Measurements from ENCODE around the gene VSTM4. TPM values are rescaled to one million over a fixed set of nuclear protein-coding genes. Genes with fewer than 3 reads are reported as not detected.

Gene VSTM4
- total RNA-seq, 2 experiments from 2014 or later = 0.16 TPM; not detected in 1

- ATAC-seq (no peak), DNase-seq (no peak)
- H3K36me3 Mint-ChIP-seq = no peaks in the 10 kb centered on the region
- H3K27ac Mint-ChIP-seq = no peak overlapping the region
- CTCF ChIA-PET = no interaction called here
- peaks cover 19% of the 10 kb centered on the region for H3K27me3 Mint-ChIP-seq
- H3K9me3 Mint-ChIP-seq (ENCODE audit: low read depth) = no peaks in the 10 kb centered on the region
- no peak overlapping the region for H3K4me3 Mint-ChIP-seq
- no peaks in the 10 kb centered on the region for H3K4me1 Mint-ChIP-seq
Measured at GRCh38 chr10:49107887-49108267, 7.4 kb downstream of the VSTM4 start.

GRCh38 chr10:49107111-49107886 is 8.0 kb downstream of the VSTM4 start:
- ATAC-seq = no peak

GRCh38 chr10:49106451-49106850 is 8.9 kb downstream of the VSTM4 start:
- H3K4me3 Mint-ChIP-seq = no peak overlapping the region
- CTCF ChIA-PET = interaction anchor here (1.1 kb wide), 1 partner anchor 16 kb away, joined by 3 read pairs; no protein-coding TSS in a partner anchor
- peaks cover 20% of the 10 kb centered on the region for H3K27me3 Mint-ChIP-seq
- no peak for ATAC-seq
- H3K4me1 Mint-ChIP-seq = no peaks in the 10 kb centered on the region
- H3K27ac Mint-ChIP-seq = no peak overlapping the region
- no peaks in the 10 kb centered on the region for H3K9me3 Mint-ChIP-seq (ENCODE audit: low read depth)
- H3K36me3 Mint-ChIP-seq = no peaks in the 10 kb centered on the region
- no peak for DNase-seq

More at GRCh38 chr10:49107111-49107886, 8.0 kb downstream of the VSTM4 start:
- Mint-ChIP-seq H3K27me3 (peaks cover 17% of the 10 kb centered on the region), H3K4me1 (no peaks in the 10 kb centered on the region), H3K27ac (no peak overlapping the region), H3K9me3 (ENCODE audit: low read depth) (no peaks in the 10 kb centered on the region), H3K36me3 (no peaks in the 10 kb centered on the region), H3K4me3 (no peak overlapping the region)
- CTCF ChIA-PET = interaction anchor here (1.1 kb wide), 1 partner anchor 17 kb away, joined by 3 read pairs; no protein-coding TSS in a partner anchor
- no peak for DNase-seq

- no peaks in the 10 kb centered on the region for H3K9me3 Mint-ChIP-seq (ENCODE audit: low read depth)
- no peaks in the 10 kb centered on the region for H3K4me1 Mint-ChIP-seq
- ATAC-seq = no peak
- no peak for DNase-seq
- H3K36me3 Mint-ChIP-seq = no peaks in the 10 kb centered on the region
- H3K4me3 Mint-ChIP-seq = no peak overlapping the region
- peaks cover 24% of the 10 kb centered on the region for H3K27me3 Mint-ChIP-seq
- no peak overlapping the region for H3K27ac Mint-ChIP-seq
- CTCF ChIA-PET = no interaction called here
Measured at GRCh38 chr10:49105076-49105475, 10.2 kb downstream of the VSTM4 start.

- peaks cover 31% of the 10 kb centered on the region for H3K27me3 Mint-ChIP-seq
- no peaks in the 10 kb centered on the region for H3K4me1 Mint-ChIP-seq
- H3K27ac Mint-ChIP-seq = no peak overlapping the region
- H3K36me3 Mint-ChIP-seq = no peaks in the 10 kb centered on the region
- DNase-seq = no peak
- CTCF ChIA-PET = no interaction called here
- H3K4me3 Mint-ChIP-seq = no peak overlapping the region
- ATAC-seq = no peak
- no peaks in the 10 kb centered on the region for H3K9me3 Mint-ChIP-seq (ENCODE audit: low read depth)
Measured at GRCh38 chr10:49104323-49104722, 11.0 kb downstream of the VSTM4 start.

GRCh38 chr10:49103761-49104160 is 11.6 kb downstream of the VSTM4 start:
- H3K27ac Mint-ChIP-seq = no peak overlapping the region
- ATAC-seq (no peak), DNase-seq (no peak)
- no peaks in the 10 kb centered on the region for H3K4me1 Mint-ChIP-seq
- peaks cover 33% of the 10 kb centered on the region for H3K27me3 Mint-ChIP-seq
- CTCF ChIA-PET = no interaction called here
- no peaks in the 10 kb centered on the region for H3K36me3 Mint-ChIP-seq
- no peak overlapping the region for H3K4me3 Mint-ChIP-seq
- no peaks in the 10 kb centered on the region for H3K9me3 Mint-ChIP-seq (ENCODE audit: low read depth)

- DNase-seq (no peak), ATAC-seq (no peak)
- H3K27me3 Mint-ChIP-seq = peaks cover 25% of the 10 kb centered on the region
- no peak overlapping the region for H3K4me3 Mint-ChIP-seq
- CTCF ChIA-PET = no interaction called here
- no peaks in the 10 kb centered on the region for H3K36me3 Mint-ChIP-seq
- H3K27ac Mint-ChIP-seq = no peak overlapping the region
- no peaks in the 10 kb centered on the region for H3K9me3 Mint-ChIP-seq (ENCODE audit: low read depth)
- no peaks in the 10 kb centered on the region for H3K4me1 Mint-ChIP-seq
Measured at GRCh38 chr10:49099046-49099445, 16.3 kb downstream of the VSTM4 start.

GRCh38 chr10:49096890-49097445 is 18.4 kb downstream of the VSTM4 start:
- Mint-ChIP-seq H3K4me3 (no peak overlapping the region), H3K9me3 (ENCODE audit: low read depth) (no peaks in the 10 kb centered on the region), H3K4me1 (no peaks in the 10 kb centered on the region), H3K27ac (no peak overlapping the region), H3K27me3 (peaks cover 23% of the 10 kb centered on the region), H3K36me3 (no peaks in the 10 kb centered on the region)
- DNase-seq (no peak), ATAC-seq (no peak)
- CTCF ChIA-PET = no interaction called here

GRCh38 chr10:49094646-49095045 is 20.7 kb downstream of the VSTM4 start:
- CTCF ChIA-PET = no interaction called here
- DNase-seq (no peak), ATAC-seq (no peak)
- no peaks in the 10 kb centered on the region for H3K36me3 Mint-ChIP-seq
- no peaks in the 10 kb centered on the region for H3K4me1 Mint-ChIP-seq
- no peak overlapping the region for H3K4me3 Mint-ChIP-seq
- no peaks in the 10 kb centered on the region for H3K9me3 Mint-ChIP-seq (ENCODE audit: low read depth)
- H3K27ac Mint-ChIP-seq = no peak overlapping the region
- peaks cover 12% of the 10 kb centered on the region for H3K27me3 Mint-ChIP-seq

- no peaks in the 10 kb centered on the region for H3K4me1 Mint-ChIP-seq
- CTCF ChIA-PET = no interaction called here
- H3K27me3 Mint-ChIP-seq = peaks cover 14% of the 10 kb centered on the region
- H3K36me3 Mint-ChIP-seq = no peaks in the 10 kb centered on the region
- H3K9me3 Mint-ChIP-seq (ENCODE audit: low read depth) = no peaks in the 10 kb centered on the region
- DNase-seq = no peak
- H3K4me3 Mint-ChIP-seq = no peak overlapping the region
- H3K27ac Mint-ChIP-seq = no peak overlapping the region
- no peak for ATAC-seq
Measured at GRCh38 chr10:49093922-49094321, 21.4 kb downstream of the VSTM4 start.

GRCh38 chr10:49092477-49092876 is 22.8 kb downstream of the VSTM4 start:
- no peak for ATAC-seq
- peaks cover 16% of the 10 kb centered on the region for H3K27me3 Mint-ChIP-seq
- H3K27ac Mint-ChIP-seq = no peak overlapping the region
- DNase-seq = no peak
- peaks cover 1% of the 10 kb centered on the region for H3K9me3 Mint-ChIP-seq (ENCODE audit: low read depth)
- H3K36me3 Mint-ChIP-seq = no peaks in the 10 kb centered on the region
- H3K4me1 Mint-ChIP-seq = no peaks in the 10 kb centered on the region
- CTCF ChIA-PET = no interaction called here
- no peak overlapping the region for H3K4me3 Mint-ChIP-seq

- peaks cover 16% of the 10 kb centered on the region for H3K27me3 Mint-ChIP-seq
- CTCF ChIA-PET = interaction anchor here (1.0 kb wide), 1 partner anchor 9 kb away, joined by 3 read pairs; no protein-coding TSS in a partner anchor
- peaks cover 2% of the 10 kb centered on the region for H3K36me3 Mint-ChIP-seq
- no peak overlapping the region for H3K4me3 Mint-ChIP-seq
- H3K27ac Mint-ChIP-seq = no peak overlapping the region
- H3K9me3 Mint-ChIP-seq (ENCODE audit: low read depth) = peaks cover 9% of the 10 kb centered on the region
- no peak for DNase-seq
- no peak for ATAC-seq
- no peaks in the 10 kb centered on the region for H3K4me1 Mint-ChIP-seq
Measured at GRCh38 chr10:49091450-49092210, 23.7 kb downstream of the VSTM4 start.

GRCh38 chr10:49090696-49091380 is 24.5 kb downstream of the VSTM4 start:
- DNase-seq = no peak
- no peak for ATAC-seq
- Mint-ChIP-seq H3K27me3 (peaks cover 18% of the 10 kb centered on the region), H3K36me3 (peaks cover 5% of the 10 kb centered on the region), H3K4me3 (no peak overlapping the region), H3K27ac (no peak overlapping the region), H3K9me3 (ENCODE audit: low read depth) (peaks cover 13% of the 10 kb centered on the region), H3K4me1 (no peaks in the 10 kb centered on the region)
- CTCF ChIA-PET = interaction anchor here (0.9 to 1.0 kb wide), 2 partner anchors 10 to 16 kb away, joined by 3 read pairs; no protein-coding TSS in a partner anchor

Measured in activated CD8-positive, alpha-beta memory T cell treated with anti-CD3 and anti-CD28 coated beads, Interleukin-2, amount 10 ng/mL, durations not matched to agents 7 days and 5 days (primary cell).